Measurements from ENCODE around the gene MOB3A.

MOB3A gene

DNA sequence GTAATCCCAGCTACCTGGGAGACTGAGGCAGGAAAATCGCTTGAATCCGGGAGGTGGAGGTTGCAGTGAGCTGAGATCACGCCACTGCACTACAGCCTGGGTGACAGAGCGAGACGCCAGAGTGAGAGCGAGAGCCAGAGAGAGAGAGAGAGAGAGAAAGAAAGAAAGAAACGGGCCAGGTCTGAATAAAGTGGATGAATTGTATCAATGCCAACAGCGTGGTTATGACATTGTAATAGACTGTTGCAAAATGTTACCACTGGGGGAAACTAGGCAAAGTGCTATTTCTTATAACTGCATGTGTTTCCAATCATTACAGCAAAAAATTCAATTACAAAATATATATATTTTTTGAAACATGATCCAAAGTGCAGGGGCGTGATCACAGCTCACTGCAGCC is 68.8 kb downstream of the MOB3A start:
- intact Hi-C loops (cut with DNase I), result no loop called here
- no peak for DNase-seq

DNA sequence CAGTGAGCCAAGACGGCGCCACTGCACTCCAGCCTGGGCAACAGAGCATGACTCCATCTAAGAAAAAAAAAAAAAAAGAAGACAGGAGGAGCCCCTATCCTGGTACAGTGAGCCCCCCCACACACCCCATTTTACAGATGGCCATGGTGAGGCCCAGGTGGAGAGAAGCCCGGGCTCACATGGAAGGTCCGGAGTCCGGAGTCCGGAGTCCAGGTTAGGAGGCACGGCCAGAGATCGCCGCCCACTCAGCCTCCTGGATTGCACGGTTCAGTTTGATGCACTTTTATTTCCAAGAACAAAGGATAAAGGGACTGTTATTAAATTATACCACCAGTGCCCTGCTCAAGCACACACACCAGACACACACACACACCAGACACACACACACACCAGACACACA is 69.4 kb downstream of the MOB3A start:
- no peak for DNase-seq
- intact Hi-C loops (cut with DNase I), result no loop called here

DNA sequence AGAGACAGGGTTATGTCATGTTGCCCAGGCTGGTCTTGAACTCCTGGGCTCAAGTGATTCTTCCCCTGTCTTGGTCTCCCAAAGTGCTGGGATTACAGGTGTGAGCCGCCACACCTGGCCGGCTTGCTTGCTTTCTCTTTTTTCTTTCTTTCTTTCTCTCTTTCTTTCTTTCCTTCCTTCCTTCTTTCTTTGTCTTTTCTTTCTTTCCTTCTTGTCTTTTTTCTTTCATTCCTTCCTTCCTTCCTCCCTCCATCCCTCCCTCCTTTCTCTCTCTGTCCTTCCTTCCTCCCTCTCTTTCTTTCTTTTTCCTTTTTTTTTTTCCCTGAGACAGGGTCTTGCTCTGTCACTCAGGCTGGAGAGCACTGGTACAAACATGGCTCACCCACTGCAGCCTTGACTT is 73.8 kb downstream of the MOB3A start:
- intact Hi-C loops (cut with DNase I), result no loop called here
- no peak for DNase-seq

DNA sequence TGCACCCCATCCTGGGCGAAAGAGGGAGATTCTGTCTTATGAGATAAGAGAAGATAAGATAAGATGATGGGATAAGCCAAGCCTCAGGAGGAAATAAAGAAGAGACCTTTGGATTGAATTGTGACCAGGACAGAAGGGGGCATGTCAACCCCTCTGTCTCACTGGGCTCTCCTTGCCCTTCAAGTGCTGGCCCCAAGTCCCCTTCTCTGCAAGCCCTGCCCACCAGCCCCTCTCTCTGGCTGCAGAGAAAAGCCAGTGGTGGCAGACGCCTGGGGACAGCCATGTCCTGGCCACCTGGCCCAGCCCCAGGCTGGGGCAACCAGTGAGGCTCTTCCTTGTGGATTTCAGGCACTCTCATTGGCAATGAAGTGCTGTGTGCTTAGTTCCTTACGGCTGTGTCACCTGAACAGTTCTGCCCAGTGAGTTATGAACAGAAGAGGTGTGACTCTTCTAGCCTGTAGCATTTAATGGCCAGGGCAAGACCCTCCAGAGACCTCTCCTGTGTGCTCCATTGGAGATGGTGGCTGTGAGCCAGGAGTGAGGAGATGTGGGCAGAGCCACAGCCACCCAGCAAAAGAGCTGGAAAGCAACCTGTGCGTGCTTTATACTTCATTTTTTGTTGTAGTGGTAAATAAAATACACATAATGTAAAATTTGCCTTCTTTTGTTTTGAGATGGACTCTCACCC is 74.5 kb downstream of the MOB3A start:
- intact Hi-C loops (cut with DNase I), result no loop called here
- no peak for DNase-seq
